ENCODE measurements around the gene GUSB.

GUSB gene

GRCh38 chr7:65938336-65938895 is 43.6 kb downstream of the GUSB start:
- DNase-seq (ENCODE audit: low read depth) = peak; percentile 2
- no peak for TF ChIP-seq CTCF (IDR thresholded peaks at IDR 0.05; ENCODE audit: control insufficient read depth, insufficient read depth, low read depth, low read length, missing control alignments)
- no peak overlapping the region for H3K4me3 ChIP-seq (ENCODE audit: control insufficient read depth, low read depth, low read length)

GRCh38 chr7:65937296-65937695 is 44.7 kb downstream of the GUSB start:
- DNase-seq (ENCODE audit: low read depth) = no peak
- H3K4me3 ChIP-seq (ENCODE audit: control insufficient read depth, low read depth, low read length) = no peak overlapping the region
- TF ChIP-seq CTCF (IDR thresholded peaks at IDR 0.05; ENCODE audit: control insufficient read depth, insufficient read depth, low read depth, low read length, missing control alignments) = no peak

- H3K4me3 ChIP-seq (ENCODE audit: control insufficient read depth, low read depth, low read length) = no peak overlapping the region
- DNase-seq (ENCODE audit: low read depth) = no peak
- TF ChIP-seq CTCF (IDR thresholded peaks at IDR 0.05; ENCODE audit: control insufficient read depth, insufficient read depth, low read depth, low read length, missing control alignments) = no peak
Observed at GRCh38 chr7:65931685-65932084, 50.3 kb downstream of the GUSB start.

- TF ChIP-seq CTCF (IDR thresholded peaks at IDR 0.05; ENCODE audit: control insufficient read depth, insufficient read depth, low read depth, low read length, missing control alignments) = no peak
- H3K4me3 ChIP-seq (ENCODE audit: control insufficient read depth, low read depth, low read length) = no peak overlapping the region
- DNase-seq (ENCODE audit: low read depth) = no peak
Observed at GRCh38 chr7:65927489-65928448, 54.2 kb downstream of the GUSB start.

- no peak overlapping the region for H3K4me3 ChIP-seq (ENCODE audit: control insufficient read depth, low read depth, low read length)
- DNase-seq (ENCODE audit: low read depth) = no peak
- TF ChIP-seq CTCF (IDR thresholded peaks at IDR 0.05; ENCODE audit: control insufficient read depth, insufficient read depth, low read depth, low read length, missing control alignments) = no peak
Observed at GRCh38 chr7:65926588-65926987, 55.4 kb downstream of the GUSB start.

GRCh38 chr7:65925040-65925439 is 57.0 kb downstream of the GUSB start:
- DNase-seq (ENCODE audit: low read depth) = no peak
- no peak overlapping the region for H3K4me3 ChIP-seq (ENCODE audit: control insufficient read depth, low read depth, low read length)
- TF ChIP-seq CTCF (IDR thresholded peaks at IDR 0.05; ENCODE audit: control insufficient read depth, insufficient read depth, low read depth, low read length, missing control alignments) = no peak
